Measurements from ENCODE around the gene GRID2. TPM values are rescaled to one million over a fixed set of nuclear protein-coding genes. Genes with fewer than 3 reads are reported as not detected.
"Not testable (repeated sequence)": the region's sequence is repeated elsewhere in the genome, so short reads cannot be mapped to it uniquely, and the experiment has no call there.

Gene GRID2
- polyA plus RNA-seq, 4 donors, result 3.0 to 6.6 (median 4.8) TPM

DNA sequence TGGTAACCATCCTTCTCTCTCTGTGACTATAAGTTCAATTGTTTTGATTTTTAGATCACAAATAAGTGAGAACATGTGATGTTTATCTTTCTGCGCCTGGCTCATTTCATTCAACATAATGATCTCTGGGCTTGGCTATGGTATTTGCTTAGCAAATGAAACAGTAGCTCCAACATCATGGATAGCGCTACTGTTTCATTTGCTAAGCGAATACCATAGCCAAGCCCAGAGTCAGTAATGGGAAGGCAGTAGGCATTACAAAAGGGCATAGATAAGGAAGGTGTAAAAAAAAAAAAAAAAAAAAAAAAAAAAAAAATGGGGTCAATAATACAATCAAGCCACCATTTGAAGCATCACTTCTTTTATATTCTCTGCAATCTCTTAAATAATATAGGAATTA lies 1055.8 kb downstream of the GRID2 start:
- DNase-seq (ENCODE audit: low read depth in 4 of 4, low spot score in 2 of 4), result no peak

DNA sequence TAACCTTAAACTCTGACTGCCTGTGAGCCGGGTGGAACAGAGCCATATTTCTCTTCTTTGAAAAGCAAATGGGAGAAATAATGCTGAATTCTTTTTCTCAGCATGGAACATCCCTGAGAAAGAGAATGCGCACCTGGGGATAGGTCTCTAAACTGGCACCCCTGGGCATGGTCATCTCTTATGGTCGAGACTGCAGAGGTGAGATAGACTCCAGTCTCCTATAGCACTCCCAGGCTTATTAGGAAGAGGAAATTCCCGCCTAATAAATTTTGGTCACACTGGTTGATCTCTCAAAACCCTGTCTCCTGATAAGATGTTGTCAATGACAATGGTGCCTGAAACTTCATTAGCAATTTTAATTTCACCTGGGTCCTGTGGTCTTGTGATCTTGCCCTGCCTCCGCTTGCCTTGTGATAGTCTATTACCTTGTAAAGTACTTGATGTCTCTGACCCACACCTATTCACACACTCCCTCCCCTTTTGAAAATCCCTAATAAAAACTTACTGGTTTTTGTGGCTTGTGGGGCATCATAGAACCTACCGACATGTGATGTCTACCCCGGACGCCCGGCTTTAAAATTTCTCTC lies 1062.5 kb downstream of the GRID2 start:
- DNase-seq (ENCODE audit: low read depth in 4 of 4, low spot score in 2 of 4), result not testable (repeated sequence)

DNA sequence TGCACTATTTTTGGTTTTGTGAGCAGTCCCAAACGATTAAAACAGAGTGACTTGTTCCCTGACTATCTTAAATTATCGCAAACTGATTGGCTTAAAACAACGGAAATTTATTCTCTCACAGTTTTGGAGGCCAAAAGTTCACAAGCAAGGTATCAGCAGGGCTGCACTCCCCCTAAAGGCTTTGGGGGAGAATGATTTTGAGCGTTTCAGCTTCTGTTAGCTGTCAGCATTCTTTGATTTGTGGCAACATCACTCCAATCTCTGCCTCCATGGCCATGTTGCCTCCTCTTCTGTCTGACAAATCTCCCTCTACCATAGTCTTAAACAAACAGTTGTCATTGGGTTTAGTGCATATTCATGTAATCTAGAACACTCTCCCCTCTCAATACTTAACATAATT lies 1065.2 kb downstream of the GRID2 start:
- no peak for DNase-seq (ENCODE audit: low read depth in 4 of 4, low spot score in 2 of 4)

DNA sequence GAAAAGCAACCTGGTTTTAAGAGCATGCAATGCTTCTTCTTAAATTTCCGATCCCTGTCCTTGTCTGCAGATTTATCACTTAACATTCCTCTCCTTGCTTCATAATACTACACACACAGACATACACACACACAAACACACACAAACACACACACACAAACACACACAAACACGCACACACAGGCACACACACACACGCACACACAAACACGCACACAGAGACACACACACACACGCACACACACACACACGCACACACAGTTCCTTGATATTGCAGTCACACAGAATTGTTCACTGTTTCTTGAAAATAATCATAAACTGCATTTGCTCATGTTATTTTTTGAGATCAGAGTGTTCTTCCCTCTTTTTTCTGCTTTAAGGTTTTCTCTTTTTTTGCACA lies 1066.5 kb downstream of the GRID2 start:
- DNase-seq (ENCODE audit: low read depth in 4 of 4, low spot score in 2 of 4), result no peak

DNA sequence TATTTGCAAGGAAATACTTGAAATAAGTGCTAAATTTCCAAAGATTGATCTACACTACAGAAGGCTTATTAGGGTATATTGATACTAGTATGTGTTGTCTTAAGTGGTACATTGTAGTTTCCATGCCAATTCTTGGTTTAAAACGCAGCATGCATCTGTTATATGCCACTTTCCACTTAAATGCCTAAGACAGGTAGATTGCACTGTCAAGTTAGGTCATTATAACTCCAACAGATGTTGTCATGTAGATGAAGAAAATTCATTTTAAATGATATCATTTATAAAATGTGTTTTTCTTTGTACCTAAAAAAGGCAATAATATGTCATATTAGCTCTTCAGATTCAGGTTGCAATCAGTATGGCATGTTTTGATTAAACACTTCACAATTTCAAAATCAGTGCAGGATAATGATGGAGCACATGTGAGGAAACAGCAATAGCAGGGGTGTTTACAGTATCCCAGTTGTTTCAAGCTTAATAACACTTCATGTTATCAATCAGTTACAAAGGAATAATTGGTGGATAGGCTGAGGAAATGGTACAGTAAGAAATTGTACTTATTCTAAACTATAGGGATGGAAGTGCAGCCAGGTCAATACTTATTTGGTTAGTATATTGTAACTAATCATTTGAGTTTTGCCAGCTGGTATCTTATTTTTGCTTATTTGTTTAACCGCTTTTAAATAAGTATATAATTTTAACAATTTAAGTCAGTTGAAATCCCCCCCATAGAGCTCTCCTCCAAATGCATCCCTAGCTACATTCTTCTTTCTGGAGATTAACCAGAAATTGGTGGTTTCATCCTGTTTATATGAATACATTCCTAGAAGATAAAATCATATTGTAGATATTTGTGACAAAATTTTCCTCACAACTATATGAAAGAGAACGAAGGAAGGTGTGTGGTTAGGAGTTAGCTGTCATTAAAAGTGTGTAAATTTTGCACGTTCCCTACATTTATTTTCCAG lies 1070.4 kb downstream of the GRID2 start:
- no peak for DNase-seq (ENCODE audit: low read depth in 4 of 4, low spot score in 2 of 4)

DNA sequence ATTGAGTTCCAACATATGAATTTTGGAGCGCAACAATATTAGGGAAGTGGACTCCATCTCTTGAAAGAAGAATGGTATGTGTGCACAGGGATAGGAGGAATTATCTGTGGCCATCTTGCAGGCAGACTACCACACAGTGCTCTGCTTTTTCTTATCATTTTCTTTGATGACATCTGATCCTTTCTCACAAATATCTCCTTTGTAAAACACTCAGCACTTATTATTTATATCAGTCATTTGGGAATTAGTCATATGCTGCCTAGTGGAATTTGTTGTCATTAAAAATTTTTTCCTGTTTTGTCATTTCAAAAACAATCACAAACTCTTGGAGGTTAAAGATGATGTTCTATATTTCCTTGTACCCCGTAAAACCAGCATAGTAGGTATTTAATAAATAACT lies 1080.5 kb downstream of the GRID2 start:
- DNase-seq (ENCODE audit: low read depth in 4 of 4, low spot score in 2 of 4), result no peak

DNA sequence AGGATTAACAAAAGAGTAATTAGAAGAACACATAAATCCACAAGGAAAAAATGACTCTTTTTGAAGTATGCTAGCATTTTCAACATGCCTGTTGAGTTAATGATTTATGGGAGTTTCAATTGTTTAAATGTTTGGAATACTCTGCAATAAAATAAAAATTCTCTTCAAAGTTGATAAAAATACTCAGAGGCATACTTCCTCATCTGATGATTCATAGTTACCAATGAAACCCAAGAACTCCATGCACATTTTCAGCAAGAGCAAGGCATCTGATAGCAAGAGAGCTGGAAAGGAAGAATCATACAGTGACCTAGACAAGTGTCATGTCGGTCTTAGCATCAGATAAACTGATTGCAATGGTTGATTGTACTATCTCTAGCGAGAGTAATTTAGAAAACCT lies 1081.1 kb downstream of the GRID2 start:
- DNase-seq (ENCODE audit: low read depth in 4 of 4, low spot score in 2 of 4), result no peak

DNA sequence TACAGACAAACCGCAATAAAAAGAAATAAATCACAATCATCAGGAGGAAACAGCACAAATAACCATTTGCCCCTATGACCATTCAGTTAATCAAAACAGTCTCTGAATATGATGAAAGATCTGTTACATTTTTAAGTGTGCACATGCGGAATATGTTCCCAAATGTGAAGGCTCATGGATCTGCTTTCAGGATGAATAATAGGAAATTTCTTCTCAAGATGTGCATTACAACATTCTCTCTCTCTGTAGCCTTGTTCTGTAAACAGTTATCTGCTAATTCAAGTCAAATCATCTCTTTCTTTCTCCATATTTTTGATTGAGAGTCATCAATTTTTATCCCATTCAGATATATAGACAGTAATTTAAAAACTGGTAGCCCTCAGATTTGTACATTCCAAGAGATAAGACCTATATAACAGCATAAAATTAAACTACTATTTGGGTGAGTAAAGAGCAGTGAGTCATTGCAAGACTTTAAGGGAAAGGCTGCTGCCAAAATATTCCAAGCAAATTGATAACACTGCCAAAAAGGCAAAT lies 1090.8 kb downstream of the GRID2 start:
- DNase-seq (ENCODE audit: low read depth in 4 of 4, low spot score in 2 of 4), result no peak

DNA sequence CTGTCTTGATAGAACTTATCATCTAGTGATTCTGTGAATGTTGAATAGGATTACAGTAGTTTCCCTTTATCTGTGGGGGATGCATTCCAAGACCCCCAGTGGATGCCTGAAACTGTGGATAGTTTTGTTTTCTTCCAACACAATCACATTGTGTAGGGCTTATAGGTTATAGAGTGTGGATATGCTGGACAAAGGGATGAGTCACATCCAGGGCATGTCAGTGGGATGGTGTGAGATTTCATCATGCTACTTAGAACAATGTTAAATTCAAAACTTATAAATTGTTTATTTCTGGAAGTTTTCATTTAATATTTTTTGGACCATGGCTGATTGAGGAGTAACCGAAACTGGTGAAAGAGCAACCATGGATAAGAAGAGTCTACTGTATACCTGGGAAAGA lies 1092.5 kb downstream of the GRID2 start:
- no peak for DNase-seq (ENCODE audit: low read depth in 4 of 4, low spot score in 2 of 4)

DNA sequence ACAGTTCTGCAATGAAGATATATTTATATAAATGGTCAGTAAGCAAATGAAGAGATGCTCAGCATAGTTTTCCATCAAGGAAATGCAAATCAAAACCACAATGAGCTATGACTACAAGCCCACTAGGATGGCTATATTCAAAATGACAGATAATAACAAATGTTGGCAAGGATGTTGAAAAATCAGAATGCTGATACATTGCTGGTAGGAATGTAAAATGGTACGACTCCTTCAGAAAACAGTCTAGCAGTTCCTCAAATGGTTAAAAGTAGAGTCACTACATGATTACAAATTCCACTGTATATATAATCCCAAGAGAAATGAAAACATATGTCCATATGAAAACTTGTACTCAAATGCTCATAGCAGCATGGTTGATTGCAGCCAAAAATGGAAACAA lies 1099.8 kb downstream of the GRID2 start:
- no peak for DNase-seq (ENCODE audit: low read depth in 4 of 4, low spot score in 2 of 4)

DNA sequence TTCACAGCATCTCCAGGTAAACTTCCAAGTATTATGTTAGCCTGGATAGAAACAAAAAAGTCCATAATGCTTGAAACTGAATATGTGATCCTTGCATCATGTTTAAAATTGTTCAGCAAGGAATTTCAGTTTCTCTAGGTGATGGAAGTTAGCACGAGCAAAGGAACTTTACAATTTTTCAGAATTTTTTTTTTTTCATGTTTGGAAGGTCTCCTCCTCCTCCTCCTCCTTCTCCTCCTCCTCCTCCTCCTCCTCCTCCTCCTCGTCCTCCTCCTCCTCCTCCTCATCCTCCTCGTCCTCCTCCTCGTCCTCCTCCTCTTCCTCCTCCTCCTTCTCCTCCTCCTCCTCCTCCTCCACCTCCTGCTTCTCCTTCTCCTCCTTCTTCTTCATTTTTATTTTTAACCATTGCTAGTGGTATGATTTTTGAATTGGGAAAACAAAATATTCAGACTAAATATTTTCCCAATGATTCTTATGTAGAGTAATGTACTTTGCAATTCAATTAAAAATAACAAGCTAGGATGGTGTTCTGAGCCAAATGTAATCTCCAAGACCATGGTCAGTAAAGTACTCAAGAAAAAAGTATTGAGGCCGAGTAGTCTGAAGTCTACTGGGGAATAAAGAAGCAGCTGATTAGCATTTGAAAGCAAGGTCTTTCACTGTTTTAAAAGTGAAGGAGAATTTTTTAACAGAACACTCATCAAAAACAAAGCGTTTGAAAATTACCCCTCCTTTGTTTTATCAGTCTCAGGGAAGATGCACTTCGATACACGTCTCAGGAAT lies 1103.9 kb downstream of the GRID2 start:
- no peak for DNase-seq (ENCODE audit: low read depth in 4 of 4, low spot score in 2 of 4)

DNA sequence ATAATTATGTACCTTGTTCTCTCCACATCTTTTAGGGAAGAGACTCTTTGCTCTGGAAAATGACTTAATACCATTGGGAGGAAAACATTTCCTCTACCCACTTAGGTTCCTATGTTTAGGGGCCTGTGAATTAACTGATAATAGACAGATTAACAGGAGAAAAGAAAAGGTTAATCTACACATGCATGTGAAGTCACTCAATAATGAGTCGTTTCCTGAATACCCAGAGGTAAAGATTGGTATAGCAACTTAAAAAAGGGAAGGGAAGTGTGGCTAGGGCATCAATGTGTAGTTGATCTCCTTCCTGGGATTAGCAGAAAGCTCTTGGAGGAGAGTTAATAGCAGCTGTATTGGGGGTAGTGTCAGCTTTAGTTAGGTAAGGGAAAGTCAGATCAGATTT lies 1105.3 kb downstream of the GRID2 start:
- no peak for DNase-seq (ENCODE audit: low read depth in 4 of 4, low spot score in 2 of 4)

DNA sequence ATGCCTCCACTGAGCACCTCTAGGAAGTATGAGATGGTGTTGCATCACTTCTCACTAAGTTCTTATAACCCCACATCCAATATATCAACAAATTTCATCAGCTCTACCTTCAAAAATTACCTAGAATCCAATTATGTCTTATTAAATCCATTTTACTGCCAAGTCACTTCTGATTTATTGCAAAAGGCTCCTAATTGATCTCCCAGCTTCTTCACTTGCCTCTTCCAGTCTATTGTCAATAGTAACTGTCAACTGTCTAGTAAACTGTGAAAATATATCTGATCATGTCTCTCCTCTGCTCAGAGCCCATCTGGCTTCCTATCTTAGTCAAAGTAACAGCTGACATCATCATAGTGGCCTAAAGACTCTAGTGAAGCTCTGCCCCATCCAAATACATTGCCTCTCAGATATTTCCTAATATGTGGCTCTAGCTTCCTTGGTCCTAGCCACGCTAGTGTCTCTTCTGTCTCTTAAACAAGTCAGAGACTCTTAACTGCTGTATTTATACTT lies 1110.3 kb downstream of the GRID2 start:
- no peak for DNase-seq (ENCODE audit: low read depth in 4 of 4, low spot score in 2 of 4)

DNA sequence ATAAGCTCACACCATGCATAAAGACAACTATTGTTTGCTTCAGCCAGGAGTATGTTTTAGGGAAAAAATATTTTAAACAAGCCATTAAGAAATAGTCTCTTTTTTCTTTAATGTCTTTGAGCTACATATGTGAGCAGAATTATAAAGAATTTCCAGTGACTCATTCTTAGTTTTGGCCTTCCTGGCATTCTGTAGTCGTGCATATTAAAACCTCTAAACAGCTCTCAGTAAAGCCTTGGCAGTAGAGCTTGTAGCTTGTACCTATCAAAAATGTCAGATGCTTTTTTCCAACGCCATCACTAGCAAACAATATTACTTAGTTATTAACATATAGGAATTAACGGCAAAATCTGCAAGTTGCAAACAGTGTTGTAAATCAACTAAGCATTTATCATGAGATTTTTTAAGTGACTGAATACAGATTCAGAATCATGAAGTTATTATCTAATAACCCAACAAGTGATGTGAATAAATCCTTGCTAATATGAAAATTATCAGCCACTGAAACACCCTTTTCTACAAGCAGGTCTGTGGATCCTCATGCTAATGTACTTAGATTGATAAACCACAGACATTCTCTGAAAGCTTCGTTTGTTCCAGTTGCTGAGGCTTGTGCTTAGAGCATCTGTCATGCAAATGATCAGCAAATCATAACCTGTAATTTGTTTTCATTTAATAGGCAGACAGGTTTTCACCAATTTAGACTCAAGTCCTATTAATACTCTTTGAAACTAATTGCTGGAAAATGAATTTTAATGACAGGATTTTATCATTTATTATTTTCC lies 1112.8 kb downstream of the GRID2 start:
- no peak for DNase-seq (ENCODE audit: low read depth in 4 of 4, low spot score in 2 of 4)

DNA sequence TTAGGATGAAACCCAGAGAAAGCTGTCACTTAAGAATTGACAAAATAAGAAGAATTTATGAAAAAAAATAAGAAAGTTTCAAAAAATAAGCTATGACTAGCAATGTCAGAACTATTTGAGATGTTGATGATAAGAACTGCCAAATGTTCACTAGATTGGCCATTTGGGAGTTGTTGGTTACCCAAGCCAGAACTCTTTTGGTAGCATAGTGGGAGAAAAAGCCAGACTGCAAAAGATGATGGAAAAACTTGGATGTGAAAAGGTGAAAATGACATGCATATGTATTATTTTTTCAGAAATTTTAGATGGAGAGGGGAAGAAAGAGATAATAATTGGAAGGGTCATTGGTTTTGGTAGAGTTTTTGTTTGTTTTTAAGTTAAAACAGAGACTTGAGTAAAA lies 1127.6 kb downstream of the GRID2 start:
- DNase-seq (ENCODE audit: low read depth in 4 of 4, low spot score in 2 of 4), result no peak

DNA sequence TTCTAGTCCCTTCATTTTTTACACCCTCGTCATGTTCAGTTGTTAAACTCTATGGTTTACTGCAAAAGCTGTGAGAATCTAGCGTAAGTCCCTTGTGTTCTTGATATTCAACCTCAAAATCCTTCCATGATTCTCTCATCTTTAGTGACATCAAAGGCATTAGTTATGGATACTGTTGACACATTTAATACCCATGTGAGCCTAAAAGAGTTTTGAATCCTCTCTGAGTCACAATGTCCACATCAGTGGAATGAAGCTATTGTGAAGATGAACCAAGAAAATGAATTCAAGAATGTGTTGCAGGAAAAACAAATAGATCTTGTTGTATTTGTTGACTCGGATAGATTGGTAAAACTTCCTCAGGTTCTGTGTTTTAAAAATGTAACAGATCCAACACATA lies 1130.1 kb downstream of the GRID2 start:
- no peak for DNase-seq (ENCODE audit: low read depth in 4 of 4, low spot score in 2 of 4)

DNA sequence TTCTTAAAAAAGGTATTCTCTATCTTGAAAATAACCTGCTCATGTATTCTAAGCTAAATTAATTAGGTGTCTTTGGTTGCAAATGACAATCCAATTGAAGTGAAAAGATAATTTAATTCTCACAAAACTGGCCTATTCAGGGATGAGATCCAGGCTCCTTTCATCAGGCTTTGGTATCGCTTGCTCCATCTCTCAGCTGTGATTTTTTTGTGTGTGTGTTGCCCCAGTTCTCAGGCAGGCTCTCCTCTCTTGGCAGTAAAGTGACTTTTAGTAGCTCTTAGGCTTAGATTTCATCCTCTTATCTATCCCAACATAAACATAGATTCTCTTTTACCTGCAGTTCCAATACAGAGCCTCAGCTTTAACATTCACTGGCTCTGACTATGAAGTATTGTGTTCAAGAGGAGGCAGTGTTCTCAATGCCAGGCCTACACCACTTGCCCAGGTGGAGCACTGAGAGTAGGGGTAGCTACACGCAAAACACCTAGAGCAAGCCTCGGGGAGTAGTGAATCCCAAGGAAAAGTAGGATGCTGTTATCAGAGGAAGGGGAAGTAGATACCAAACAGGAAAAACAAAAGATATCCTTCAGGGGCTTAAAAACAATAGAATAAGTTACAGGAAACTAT lies 1132.3 kb downstream of the GRID2 start:
- no peak for DNase-seq (ENCODE audit: low read depth in 4 of 4, low spot score in 2 of 4)

DNA sequence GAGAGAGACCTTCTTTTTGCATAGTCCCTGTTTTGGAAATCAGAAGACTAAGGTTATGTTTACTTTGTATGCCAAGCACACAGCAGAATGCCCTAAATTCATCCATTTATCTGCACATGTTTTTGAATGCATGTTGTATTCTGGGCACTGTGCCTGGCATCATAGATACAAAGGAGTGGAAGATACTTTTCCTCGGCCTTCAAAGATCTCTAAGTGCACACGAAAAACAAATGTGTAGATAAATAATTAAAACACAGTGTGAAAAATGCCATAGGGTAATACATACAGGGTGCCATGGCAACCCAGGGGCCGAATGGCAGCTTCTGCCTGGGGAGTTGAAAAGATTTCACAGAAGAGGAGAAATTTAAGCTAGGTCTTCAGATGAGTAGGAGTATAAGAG lies 1134.2 kb downstream of the GRID2 start:
- DNase-seq (ENCODE audit: low read depth in 4 of 4, low spot score in 2 of 4), result no peak

DNA sequence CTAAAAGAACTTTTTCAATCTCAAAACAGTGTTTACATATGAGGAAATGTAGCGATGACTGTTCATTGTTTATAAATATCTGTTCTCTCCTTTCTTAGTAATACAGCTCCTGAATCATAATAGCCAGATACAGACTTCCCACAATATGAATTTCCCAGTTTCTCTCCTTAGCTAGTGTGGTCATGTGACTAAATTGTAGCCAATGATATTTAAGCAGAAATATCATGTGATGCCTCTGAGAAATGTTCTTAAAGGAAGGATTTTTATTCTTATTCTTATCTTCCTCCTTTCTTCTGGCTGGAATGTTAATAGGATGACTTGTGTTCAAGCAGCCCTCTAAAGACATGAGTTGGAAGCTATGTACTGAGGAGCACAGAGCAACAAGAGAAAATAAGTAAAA lies 1141.1 kb downstream of the GRID2 start:
- no peak for DNase-seq (ENCODE audit: low read depth in 4 of 4, low spot score in 2 of 4)

DNA sequence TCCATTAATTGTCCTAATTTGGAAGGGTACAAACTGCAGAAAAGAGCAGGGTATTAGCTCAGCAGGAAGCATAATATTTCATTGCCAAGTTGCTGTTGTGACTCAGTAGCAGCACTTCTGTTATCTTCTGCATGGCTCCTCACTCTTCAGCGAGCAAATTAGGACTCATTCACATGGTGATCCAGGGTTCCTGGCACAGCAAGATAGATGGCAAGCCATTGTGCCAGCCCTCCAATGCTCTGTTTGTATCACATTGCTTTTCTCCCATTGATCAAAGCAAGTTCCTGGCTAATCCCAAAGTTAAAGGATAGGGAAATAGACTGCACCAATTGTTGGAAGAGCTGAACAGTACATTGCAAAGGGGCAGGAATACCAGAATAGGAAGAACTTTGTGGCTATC lies 1142.3 kb downstream of the GRID2 start:
- no peak for DNase-seq (ENCODE audit: low read depth in 4 of 4, low spot score in 2 of 4)

Data from left renal cortex interstitium (tissue), 4 donors.